Epithelial cell of proximal tubule (primary cell): ENCODE data around the gene ZNF66. TPM values are rescaled to one million over a fixed set of nuclear protein-coding genes. Genes with fewer than 3 reads are reported as not detected.
"Not testable (repeated sequence)": the region's sequence is repeated elsewhere in the genome, so short reads cannot be mapped to it uniquely, and the experiment has no call there.

Source experiments
- DNase-seq: peaks from one replicate; pipeline ENCODE4 v3.0.0-alpha.2; 2011; ENCODE audit warnings: low read depth
- H3K4me3 ChIP-seq: 2 replicates; pipeline ENCODE4 v1.5.1; 2011; ENCODE audit warnings: low read depth, mild to moderate bottlenecking, low read length
- total RNA-seq: library from RNA; depleted of rRNA; stranded (reverse); fragments of >200 nt; gene quantifications from 2 replicates; pipeline ENCODE4 v1.2.3, GENCODE V29; 2015
- TF ChIP-seq, protein P1 (sequence below): conservative IDR thresholded peaks from 2 replicates; pipeline ENCODE4 v1.5.1; 2012; ENCODE audit warnings: low read depth, mild to moderate bottlenecking, low read length

Gene ZNF66
- total RNA-seq, result 2.5 and 5.1 TPM in 2 replicates

DNA sequence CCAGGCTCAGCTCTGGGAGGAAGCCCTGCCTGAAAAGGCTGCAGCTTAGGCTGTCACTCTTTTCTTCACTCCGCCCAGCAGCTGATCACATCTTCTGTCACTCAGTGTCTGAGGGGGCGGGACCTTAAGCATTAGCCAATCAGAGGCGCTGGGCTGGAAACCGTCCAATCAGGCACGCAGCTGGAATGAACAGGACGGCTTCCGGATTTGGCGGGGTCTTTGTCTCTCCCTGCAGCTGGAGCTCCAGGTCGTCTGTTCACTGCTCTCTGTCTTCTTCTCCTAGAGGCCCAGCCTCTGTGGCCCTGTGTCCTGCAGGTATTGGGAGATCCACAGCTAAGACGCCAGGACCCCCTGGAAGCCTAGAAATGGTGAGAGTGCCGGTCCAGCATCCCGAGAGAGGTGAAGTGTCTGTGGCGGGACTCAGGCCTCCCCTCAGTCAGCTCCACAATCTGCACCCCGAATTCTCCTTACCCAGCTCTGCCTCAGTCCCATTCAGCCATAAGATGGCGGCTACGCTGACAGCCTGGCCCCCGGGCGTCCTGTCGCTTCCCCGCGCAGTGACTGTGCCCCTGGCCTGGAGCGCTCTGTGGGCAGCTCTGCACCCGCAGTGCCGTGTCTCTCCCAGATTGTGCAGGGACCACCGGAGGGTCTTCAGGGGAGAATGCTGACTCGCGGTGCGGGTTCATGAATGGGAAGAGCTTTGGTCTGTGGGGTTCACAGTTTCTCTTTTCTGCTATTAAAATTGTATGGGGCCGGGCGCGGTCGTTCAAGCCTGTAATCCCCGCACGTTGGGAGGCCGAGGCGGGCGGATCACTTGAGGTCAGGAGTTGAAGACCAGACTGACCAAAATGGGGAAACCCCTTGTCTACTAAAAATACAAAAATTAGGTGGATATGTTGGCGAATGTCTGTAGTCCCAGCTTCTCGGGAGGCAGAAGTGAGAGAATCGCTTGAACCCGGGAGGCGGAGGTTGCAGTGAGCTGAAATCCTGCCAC is at the start of gene ZNF66:
ZNF66 (plus strand) TSS at position 222 of the 994 bp plus-strand sequence; CDS start at position 366, 144 bp downstream.
- peak; percentile 75 for DNase-seq
- TF ChIP-seq, protein P1, sequence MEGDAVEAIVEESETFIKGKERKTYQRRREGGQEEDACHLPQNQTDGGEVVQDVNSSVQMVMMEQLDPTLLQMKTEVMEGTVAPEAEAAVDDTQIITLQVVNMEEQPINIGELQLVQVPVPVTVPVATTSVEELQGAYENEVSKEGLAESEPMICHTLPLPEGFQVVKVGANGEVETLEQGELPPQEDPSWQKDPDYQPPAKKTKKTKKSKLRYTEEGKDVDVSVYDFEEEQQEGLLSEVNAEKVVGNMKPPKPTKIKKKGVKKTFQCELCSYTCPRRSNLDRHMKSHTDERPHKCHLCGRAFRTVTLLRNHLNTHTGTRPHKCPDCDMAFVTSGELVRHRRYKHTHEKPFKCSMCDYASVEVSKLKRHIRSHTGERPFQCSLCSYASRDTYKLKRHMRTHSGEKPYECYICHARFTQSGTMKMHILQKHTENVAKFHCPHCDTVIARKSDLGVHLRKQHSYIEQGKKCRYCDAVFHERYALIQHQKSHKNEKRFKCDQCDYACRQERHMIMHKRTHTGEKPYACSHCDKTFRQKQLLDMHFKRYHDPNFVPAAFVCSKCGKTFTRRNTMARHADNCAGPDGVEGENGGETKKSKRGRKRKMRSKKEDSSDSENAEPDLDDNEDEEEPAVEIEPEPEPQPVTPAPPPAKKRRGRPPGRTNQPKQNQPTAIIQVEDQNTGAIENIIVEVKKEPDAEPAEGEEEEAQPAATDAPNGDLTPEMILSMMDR, result no peak
- peak within 1 kb of the TSS; percentile 86 for H3K4me3 ChIP-seq

DNA sequence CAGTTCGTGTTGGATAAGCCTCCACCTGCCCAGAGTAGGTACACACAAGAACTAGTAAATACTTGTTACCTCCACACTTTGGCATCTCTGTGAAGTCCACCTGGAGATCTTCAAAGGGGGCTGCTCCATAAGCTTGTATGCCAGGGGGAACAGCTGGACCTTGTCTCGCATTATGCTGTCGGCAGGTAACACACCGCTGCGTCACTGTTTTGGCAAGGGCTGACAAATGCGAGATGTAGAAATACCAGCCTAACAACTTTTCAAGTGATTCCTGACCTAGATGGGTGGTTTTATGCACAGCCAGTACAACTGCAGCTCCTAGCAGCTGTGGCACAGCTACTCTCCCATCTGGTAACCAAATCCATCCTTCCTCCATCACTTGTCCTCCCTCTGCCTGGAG is 25.9 kb upstream of the ZNF66 start:
- DNase-seq, H3K4me3 ChIP-seq: not testable (repeated sequence)

DNA sequence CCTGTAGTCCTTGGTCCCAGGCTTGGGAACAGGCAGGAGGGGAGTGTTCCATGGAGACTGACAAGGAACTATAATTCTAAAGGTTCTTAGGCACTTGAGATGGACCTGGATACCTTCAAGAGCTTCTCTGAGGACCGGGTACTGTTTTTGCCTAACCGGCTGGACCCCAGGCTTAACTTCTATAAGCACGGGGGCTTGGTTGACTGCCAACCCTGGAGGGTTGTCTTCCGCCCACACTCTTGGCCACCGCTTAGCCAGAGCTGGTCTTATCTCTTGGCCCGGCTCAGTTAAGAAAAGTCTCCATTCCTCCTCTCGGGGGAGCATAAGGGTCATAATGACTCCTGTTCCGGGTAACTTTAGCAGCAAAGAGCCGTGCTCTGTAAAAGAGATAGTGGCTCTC is 23.8 kb upstream of the ZNF66 start:
- not testable (repeated sequence) for DNase-seq, H3K4me3 ChIP-seq

DNA sequence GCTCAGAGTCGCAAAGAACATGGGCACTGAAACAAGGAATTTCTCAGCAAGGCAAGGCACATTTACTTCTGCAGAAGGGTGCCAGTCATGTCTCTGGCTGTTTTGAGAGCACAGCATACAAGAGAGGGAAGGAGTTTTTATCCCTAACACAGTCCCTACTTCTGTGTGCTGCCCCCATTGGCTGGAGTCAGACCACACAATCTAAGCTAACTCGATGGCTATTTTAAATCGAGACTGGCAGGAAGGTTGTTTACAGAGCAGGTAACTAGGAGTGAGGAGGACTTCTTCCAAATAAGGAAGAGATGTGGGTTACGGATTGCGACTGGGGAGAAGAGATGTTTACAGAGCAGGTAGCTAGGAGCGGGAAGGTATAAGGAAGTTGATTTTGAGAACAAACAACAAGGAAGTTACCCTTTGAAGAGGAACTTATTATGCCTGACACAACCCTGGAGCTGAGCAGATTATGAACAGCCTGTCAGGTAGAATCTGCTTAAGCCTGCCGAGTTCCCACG is 6.8 kb upstream of the ZNF66 start:
- DNase-seq, result not testable (repeated sequence)

DNA sequence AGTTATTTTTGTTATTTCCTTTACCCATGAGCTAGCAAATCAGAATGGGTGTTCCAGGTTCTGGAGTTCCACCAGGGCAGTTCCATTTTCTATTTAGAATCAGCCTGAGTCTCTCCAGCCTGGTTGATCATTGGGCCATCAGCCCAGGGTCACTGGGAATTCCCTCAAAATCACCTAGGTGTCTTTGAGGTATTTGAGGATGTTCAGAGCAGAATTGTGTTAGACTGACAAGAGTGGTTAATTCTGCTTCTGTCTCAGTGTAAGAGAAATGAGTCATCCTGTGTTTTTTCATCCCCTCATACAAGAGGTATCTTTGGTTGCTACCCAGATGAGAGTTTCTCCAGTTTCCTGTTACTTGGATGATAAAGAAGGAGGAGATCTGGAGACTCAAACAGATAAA is 11.7 kb downstream of the ZNF66 start:
- no peak overlapping the region for H3K4me3 ChIP-seq
- no peak for DNase-seq
- TF ChIP-seq, protein P1, result no peak

More for the DNA sequence above, 6.8 kb upstream of the ZNF66 start:
- not testable (repeated sequence) for H3K4me3 ChIP-seq

DNA sequence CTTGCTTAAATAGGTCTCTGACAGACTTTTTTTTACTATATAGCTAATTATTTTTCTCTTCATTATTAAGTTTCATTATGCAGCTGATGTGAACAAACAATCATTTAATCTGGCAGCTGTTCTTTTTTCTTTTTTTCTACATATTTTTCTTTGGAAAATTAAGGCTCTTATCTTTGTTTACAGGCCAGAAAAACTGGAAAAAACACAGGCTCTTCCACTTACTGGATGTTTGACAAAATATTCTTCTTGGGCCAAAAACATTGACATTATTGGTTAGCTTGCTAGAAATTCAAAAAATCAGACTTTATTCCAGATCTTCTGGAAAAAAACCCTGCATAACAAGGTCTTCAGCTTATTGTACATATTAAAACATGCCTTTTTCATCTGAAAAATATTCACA is 15.7 kb downstream of the ZNF66 start:
- TF ChIP-seq, protein P1, result no peak
- DNase-seq, result no peak
- H3K4me3 ChIP-seq, result no peak overlapping the region

DNA sequence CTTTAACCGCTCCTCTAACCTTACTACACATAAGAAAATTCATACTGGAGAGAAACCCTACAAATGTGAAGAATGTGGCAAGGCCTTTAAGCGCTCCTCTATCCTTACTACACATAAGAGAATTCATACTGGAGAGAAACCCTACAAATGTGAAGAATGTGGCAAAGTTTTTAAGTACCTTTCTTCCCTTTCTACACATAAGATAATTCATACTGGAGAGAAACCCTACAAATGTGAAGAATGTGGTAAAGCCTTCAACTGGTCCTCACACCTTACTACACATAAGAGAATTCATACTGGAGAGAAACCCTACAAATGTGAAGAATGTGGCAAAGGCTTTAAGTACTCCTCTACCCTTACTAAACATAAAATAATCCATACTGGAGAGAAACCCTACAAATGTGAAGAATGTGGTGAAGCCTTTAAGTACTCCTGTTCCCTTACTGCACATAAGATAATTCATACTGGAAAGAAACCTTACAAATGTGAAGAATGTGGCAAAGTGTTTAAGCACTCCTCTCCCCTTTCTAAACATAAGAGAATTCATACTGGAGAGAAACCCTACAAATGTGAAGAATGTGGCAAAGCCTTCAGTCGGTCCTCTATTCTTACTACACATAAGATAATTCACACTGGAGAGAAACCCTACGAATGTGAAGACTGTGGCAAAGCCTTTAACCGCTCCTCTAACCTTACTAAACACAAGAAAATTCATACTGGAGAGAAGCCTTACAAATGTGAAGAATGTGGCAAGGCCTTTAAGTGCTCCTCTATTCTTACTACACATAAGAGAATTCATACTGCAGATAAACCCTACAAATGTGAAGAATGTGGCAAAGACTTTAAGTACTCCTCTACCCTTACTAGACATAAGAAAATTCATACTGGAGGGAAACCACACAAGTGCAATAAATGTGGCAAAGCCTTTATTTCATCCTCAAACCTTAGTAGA is 30.5 kb downstream of the ZNF66 start:
- not testable (repeated sequence) for H3K4me3 ChIP-seq, DNase-seq

DNA sequence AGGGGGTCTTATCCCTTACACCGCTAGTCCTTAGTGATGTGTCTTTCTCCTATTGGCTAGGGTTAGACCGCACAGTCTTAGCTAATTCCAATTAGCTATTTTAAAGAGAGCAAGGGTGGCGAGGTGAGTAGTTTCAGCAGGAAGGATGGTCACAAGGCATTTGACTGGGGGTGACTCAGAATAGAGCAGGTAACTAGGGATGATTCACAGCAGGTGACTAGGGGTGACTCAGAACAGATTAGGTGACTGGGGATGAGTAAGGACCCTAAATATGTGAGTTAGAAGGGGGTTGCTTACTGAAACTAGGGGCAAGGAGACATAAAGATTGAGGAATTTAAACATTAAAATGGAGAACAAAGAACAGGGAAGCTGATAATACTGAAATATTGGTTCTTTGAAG is 64.3 kb downstream of the ZNF66 start:
- H3K4me3 ChIP-seq, result no peak overlapping the region
- DNase-seq, result no peak
- TF ChIP-seq, protein P1, result no peak

Other genes with a start within 250 kb of the ZNF66 start
- gene ZNF737, start 210.5 kb upstream of the ZNF66 start, total RNA-seq, result 6.2 and 11.1 TPM in 2 replicates
- 10.9 and 12.4 TPM in 2 replicates for gene ZNF626, start 114.7 kb upstream of the ZNF66 start, total RNA-seq
- gene ZNF85, start 146.9 kb downstream of the ZNF66 start, total RNA-seq, result 11.4 and 12.1 TPM in 2 replicates
- 5.1 and 8.0 TPM in 2 replicates for gene ZNF430, start 244.4 kb downstream of the ZNF66 start, total RNA-seq